ENCODE data around the gene FN3K.
"Not testable (repeated sequence)": the region's sequence is repeated elsewhere in the genome, so short reads cannot be mapped to it uniquely, and the experiment has no call there.

Gene FN3K

GRCh38 chr17:82737967-82738877 is 2.8 kb downstream of the FN3K start:
- DNase-seq = no peak

DNA sequence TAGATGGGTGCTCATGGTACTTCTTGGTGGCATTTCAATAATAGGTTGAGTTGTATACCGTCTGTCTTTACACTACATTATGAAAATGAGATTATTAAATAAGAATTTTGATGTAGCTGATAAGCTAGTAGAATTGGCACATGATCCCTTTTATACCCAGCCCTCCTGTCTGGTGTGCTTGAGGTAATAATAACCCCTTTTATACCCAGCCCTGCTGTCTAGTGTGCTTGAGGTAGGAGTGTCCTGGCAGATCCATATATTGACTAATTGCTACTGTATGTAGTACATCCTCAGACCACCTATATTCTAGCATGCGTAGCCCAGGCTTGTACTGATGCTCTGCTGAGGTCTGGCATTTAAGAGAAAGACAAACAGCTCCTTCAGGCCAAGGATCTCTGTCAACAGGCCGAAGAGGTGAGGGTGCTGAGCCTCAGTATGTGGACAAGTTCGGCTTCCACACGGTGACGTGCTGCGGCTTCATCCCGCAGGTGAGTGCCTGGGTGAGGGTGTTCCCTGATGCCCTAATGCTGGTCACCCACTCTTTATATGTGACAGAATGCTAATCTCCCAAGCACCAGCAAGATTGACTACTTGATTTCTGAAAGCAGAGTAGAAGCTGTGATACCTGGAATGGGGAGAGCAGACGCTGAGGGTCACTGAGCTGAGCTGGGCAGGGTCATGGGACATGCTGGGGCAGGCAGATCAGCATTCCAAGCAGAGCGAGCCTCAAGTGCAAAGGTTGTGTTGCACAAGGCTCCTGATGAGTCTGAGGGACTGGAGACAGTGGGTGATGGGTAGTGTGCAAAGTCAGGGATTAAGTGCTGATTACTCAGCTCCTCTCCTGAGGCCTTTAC is 5.7 kb downstream of the FN3K start:
- DNase-seq = no peak

DNA sequence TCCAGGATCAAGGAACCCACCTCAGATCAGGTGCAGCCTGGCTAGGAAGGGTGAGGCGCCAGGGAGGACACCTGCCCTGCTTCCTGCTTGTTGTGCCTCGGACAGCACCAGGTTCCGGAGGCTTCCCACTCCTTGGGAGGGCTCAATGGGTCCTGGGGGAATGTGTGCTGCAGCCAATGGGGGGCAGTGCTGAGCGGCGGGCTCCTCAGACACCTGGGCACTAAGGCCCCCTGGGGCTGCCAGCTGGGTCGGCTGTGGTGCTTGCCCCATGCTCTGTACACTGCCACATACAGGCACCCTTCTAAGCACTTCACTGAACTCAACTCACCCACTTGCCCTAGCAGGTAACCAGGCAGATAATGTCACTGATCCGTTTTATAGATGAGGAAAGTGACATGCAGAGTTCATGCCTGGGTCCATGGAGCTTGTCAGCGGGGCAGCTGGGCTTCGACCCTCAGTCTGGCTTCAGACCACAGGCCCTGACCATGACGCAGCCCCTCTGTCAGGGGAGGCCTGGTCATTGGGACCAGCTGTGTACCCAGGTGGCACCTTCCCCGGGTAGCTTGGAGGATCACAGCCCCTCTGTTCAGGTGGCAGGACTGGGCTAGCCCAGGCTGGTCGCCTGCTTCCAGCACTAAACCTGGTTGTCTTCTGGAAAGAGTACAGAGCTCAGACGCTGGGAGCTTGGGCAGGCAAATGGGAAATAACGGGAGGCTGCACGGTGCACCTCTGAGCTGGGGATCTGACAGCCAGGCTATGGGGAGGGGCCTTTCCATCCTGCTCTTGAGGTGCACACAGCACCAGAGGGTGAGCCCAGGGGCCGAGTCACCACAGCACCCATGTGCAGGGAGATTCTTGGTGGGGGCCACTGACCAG is 8.2 kb downstream of the FN3K start:
- DNase-seq = no peak

- not testable (repeated sequence) for DNase-seq
Measured at GRCh38 chr17:82744736-82745135, 9.3 kb downstream of the FN3K start.

- no peak for DNase-seq
Measured at GRCh38 chr17:82745524-82745923, 10.1 kb downstream of the FN3K start.

- no peak for DNase-seq
Measured at GRCh38 chr17:82748756-82749155, 13.3 kb downstream of the FN3K start.

DNA sequence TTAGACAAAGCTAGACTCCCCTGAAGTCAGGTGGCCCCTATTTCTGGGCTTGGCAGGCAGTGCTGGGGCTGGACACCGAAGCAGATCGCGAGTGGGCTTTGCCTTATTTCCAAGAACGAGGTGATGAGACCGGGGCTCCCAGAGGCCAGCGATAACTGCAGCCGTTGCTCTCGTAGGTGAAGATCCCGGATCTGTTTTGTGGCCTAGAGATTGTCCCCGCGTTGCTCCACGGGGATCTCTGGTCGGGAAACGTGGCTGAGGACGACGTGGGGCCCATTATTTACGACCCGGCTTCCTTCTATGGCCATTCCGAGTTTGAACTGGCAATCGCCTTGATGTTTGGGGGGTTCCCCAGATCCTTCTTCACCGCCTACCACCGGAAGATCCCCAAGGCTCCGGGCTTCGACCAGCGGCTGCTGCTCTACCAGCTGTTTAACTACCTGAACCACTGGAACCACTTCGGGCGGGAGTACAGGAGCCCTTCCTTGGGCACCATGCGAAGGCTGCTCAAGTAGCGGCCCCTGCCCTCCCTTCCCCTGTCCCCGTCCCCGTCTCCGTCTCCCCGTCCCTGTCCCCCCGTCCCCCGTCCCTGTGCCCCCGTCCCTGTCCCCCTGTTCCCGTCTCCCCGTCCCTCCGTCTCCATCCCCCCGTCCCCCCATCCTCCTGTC is 15.0 kb downstream of the FN3K start:
- no peak for DNase-seq

- no peak for DNase-seq
Measured at GRCh38 chr17:82751171-82751570, 15.8 kb downstream of the FN3K start.

DNA sequence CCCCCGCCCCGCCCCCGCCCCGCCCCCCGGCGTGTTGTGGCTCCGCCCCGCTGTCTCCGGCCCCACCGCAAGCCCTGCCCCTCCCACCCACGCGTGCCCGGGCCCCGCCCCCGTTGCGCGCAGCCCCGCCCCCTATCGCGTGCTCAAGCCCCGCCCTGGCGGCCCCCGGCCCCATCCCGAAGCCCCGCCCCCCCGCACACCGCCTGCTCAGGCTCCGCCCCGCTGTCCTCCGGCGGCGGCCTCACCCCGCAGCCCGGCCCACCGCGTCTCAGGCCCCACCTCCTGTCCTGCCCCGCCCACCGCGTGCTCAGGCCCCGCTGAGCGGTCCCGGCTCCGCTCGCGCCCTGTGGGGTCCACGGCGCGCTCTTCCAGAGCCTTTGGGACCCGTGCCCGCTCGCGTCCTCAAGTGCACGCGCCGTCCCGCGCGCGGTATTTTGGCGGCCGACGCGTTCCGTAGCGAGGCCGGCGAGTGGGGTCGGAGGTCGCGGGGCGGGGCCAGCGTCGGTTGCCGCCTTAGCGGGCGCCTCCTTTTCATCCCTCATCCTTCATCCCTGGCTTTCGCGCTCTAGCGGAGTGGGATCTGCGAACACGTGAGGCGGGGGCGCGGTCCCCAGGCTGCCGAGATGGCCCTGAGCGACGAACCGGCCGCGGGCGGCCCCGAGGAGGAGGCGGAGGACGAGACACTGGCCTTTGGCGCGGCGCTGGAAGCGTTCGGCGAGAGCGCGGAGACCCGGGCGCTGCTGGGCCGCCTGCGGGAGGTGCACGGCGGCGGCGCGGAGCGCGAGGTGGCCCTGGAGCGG is 16.4 kb downstream of the FN3K start, which contains the start of gene TBCD:
Gene TBCD (plus strand): TSS at position 495 of the 800 bp plus-strand sequence. CDS start 129 bp downstream, at position 624.
- DNase-seq = peak; percentile 84

DNA sequence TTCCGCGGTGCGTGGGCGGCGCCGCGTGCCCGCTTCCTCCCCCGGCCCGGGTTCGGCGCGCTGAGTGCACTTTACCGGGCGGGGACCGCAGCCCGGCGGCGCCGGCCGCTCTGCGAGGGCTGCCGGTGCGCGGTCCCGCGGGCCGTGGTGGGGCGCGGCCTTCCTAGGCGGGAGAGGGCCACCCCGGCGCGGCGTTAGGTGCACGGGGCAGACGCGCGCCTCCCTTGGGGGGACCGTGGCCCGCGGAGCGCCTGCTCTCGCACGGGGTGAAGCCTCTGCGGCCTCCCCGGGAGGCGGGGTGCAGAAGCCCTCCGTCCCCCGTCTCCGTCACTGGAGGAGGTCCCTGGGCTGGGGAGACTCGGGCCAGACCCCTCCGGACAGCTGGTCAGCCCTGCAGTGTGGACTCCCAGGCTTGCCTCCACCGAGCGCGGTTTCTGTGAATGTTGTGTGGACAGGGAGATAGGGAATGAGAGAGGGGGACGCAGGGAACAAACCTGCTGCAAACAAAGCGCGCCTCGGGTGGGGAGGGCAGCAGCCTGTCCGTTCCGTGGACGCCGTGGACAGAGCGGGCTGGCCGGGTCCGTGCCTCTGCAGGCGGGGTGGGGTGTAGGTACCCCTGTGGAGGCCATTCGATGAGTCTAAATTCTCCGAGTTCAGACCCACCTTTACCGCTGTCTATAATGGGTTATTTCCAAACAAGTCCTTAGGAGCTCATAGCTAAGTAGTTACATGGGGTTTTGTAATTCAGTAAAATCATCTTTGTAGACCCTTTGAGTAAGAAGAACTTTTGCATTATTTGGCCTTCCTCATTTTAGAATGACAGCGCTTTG is 17.2 kb downstream of the FN3K start:
- DNase-seq = no peak

DNA sequence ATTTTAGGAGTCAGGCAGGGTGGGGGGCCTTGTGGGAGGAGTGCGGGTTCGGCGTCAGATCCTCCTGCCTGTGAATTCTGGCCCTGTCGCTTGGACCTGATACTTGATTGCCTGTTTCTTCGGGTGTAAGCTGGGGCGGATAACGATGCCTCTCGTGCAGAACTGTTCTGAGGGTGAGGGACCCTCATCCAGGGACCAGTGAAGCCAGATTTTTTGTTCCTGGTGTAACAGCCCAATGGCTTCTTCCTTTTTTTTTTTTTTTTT is 17.7 kb downstream of the FN3K start:
- no peak for DNase-seq

- DNase-seq = no peak
Measured at GRCh38 chr17:82754297-82755208, 19.1 kb downstream of the FN3K start.

- no peak for DNase-seq
Measured at GRCh38 chr17:82756166-82756565, 20.8 kb downstream of the FN3K start.

GRCh38 chr17:82765371-82765770 is 30.0 kb downstream of the FN3K start:
- DNase-seq = no peak

GRCh38 chr17:82767041-82767754 is 31.8 kb downstream of the FN3K start:
- DNase-seq = peak; percentile 49

DNA sequence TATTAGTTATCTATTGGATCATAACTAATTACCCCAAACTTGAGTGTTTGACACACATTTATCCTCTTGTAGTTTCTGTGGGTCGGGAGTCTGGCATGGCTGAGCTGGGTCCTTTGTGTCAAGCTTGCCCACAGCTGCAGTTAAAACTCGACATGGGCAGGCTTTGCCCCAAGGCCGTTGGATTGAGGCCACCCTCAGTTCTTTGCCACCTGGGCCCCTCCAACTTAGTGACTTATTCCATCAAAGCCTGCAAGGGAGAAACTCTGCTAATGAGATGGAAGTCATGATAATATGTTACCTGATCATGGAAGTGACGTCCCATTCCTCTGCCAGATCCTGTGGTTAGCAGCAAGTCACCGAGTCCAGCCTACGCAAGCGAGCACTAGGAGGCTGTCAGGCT is 33.6 kb downstream of the FN3K start:
- no peak for DNase-seq

GRCh38 chr17:82772026-82772425 is 36.6 kb downstream of the FN3K start:
- no peak for DNase-seq

DNA sequence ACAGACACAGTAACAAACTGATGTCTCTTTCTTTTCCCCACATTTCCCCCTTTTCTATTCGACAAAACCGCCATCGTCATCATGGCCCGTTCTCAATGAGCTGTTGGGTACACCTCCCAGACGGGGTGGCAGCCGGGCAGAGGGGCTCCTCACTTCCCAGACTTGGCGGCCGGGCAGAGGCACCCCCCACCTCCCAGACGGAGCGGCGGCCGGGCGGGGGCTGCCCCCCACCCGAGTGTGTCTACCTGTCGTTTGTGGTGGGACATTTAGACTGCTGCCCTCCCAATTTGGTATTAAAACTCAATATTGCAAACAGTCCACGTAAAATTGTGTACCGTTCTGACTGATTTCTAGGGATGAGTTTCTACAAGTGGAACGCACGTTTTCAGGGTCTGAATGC is 39.0 kb downstream of the FN3K start:
- not testable (repeated sequence) for DNase-seq
